HCT116 (cell line): ENCODE results near the gene ERMARD. TPM values are rescaled to one million over a fixed set of nuclear protein-coding genes. Genes with fewer than 3 reads are reported as not detected.

Source experiments
- ATAC-seq: fragments of 200-7000 bp; cut with Tn5 transposase; 2 replicates; pipeline ENCODE4 v1.9.1; 2020; ENCODE audit warnings: mild to moderate bottlenecking, moderate library complexity
- Bru-seq: library from RNA; stranded (reverse); fragments of 400-500 nt; gene quantifications from one replicate; lab custom pipeline; 2021; lab: Mats Ljungman, UMichigan
- BruChase-seq, 2 experiments: library from RNA; stranded (reverse); fragments of 400-500 nt; gene quantifications; one replicate each; lab custom pipeline; 2021; lab: Mats Ljungman, UMichigan
- BruUV-seq: library from RNA; stranded (reverse); fragments of 400-500 nt; replicated peaks from 2 replicates; lab custom pipeline; 2021; lab: Mats Ljungman, UMichigan
- CTCF ChIA-PET: fragments of 300-600 bp; sonication (Branson Sonifier 250); formaldehyde crosslinking; loops from one replicate; lab custom pipeline; 2021; ENCODE audit warnings: antibody characterized with exemption; lab: Charles Lee
- POLR2A ChIA-PET: fragments of 300-600, 350-600 bp; sonication (Branson Sonifier 250); formaldehyde crosslinking; loops from one replicate; lab custom pipeline; 2021; ENCODE audit warnings: antibody characterized with exemption; lab: Charles Lee
- RAD21 ChIA-PET, 2 experiments: fragments of 300-600 bp; sonication (Branson Sonifier 250); formaldehyde crosslinking; loops; one replicate each; lab custom pipeline; 2023; ENCODE audit warnings: low total read pairs in 2 of 2; ENCODE audit not compliant: uncharacterized antibody in 2 of 2, unreplicated experiment in 2 of 2, low non-redundant PET in 1 of 2; lab: Charles Lee
- DNase-seq: peaks from one replicate; pipeline ENCODE4 v3.0.0-alpha.2; 2010; ENCODE audit warnings: low read depth, low spot score
- H2AFZ ChIP-seq: fragments of 200-600 bp; shearing (Covaris generic), sonication (generic); 2 replicates; pipeline ENCODE4 v1.6.1; 2017; ENCODE audit warnings: low read depth, mixed run types, mixed read lengths, antibody characterized with exemption, low read length; ENCODE audit not compliant: poor library complexity, severe bottlenecking
- H3K27ac ChIP-seq: 2 replicates; pipeline ENCODE4 v1.5.1; 2012; ENCODE audit warnings: low read depth, low read length
- H3K27me3 ChIP-seq: fragments of 200-600 bp; sonication (generic); 2 replicates; pipeline ENCODE4 v1.6.1; 2016; ENCODE audit warnings: mixed run types, low read length, mixed read lengths; ENCODE audit not compliant: insufficient read depth
- H3K36me3 ChIP-seq, 2 experiments: fragments of 200-500 bp in 1 of 2; fragments of 200-600 bp in 1 of 2; sonication (Bioruptor generic) in 1 of 2; sonication (generic) in 1 of 2; 2 replicates each; pipeline versions ENCODE4 v1.5.1 to v1.6.1; 2014 to 2016; ENCODE audit warnings: low read length in 2 of 2, inconsistent platforms in 1 of 2, mixed read lengths in 1 of 2, mixed run types in 1 of 2; ENCODE audit not compliant: insufficient read depth in 2 of 2, control insufficient read depth in 1 of 2
- H3K4me1 ChIP-seq, 2 experiments: fragments of 200-600 bp in 1 of 2; sonication (generic) in 1 of 2; 2 replicates each; pipeline versions ENCODE4 v1.5.1 to v1.6.1; 2012 to 2017; ENCODE audit warnings: low read length in 2 of 2, inconsistent platforms in 1 of 2, mild to moderate bottlenecking in 1 of 2, mixed read lengths in 1 of 2, mixed run types in 1 of 2, moderate library complexity in 1 of 2; ENCODE audit not compliant: insufficient read depth in 2 of 2, control insufficient read depth in 1 of 2
- H3K4me2 ChIP-seq: fragments of 200-600 bp; sonication (generic); 2 replicates; pipeline ENCODE4 v1.6.1; 2017; ENCODE audit warnings: mixed run types, low read length, mixed read lengths
- H3K4me3 ChIP-seq, 2 experiments: fragments of 200-600 bp in 1 of 2; sonication (generic) in 1 of 2; replicated peaks in 1 of 2; 2 replicates each; pipeline ENCODE4 v1.5.1; 2011 to 2016; ENCODE audit warnings: low read length in 2 of 2, control low read depth in 1 of 2, low read depth in 1 of 2, mild to moderate bottlenecking in 1 of 2, mixed read lengths in 1 of 2, mixed run types in 1 of 2
- H3K79me2 ChIP-seq: fragments of 200-600 bp; sonication (generic); 2 replicates; pipeline ENCODE4 v1.6.1; 2017; ENCODE audit warnings: mild to moderate bottlenecking, mixed run types, low read length, moderate library complexity, mixed read lengths; ENCODE audit not compliant: insufficient read depth
- H3K9ac ChIP-seq: fragments of 200-600 bp; sonication (generic); 2 replicates; pipeline ENCODE4 v1.6.1; 2016; ENCODE audit warnings: low read length, mixed read lengths
- H3K9me2 ChIP-seq: fragments of 200-600 bp; sonication (generic), shearing (Covaris generic); 2 replicates; pipeline ENCODE4 v1.6.1; 2017; ENCODE audit warnings: mixed run types, mild to moderate bottlenecking, moderate library complexity; ENCODE audit not compliant: insufficient read depth
- H3K9me3 ChIP-seq, 2 experiments: fragments of 200-500 bp in 1 of 2; fragments of 200-600 bp in 1 of 2; sonication (Bioruptor generic) in 1 of 2; sonication (generic) in 1 of 2; 2 replicates each; pipeline ENCODE4 v1.6.1; 2014 to 2017; ENCODE audit warnings: low read length in 2 of 2, mixed read lengths in 2 of 2, inconsistent platforms in 1 of 2, low read depth in 1 of 2, mild to moderate bottlenecking in 1 of 2, mixed run types in 1 of 2, moderate library complexity in 1 of 2; ENCODE audit not compliant: control insufficient read depth in 1 of 2, insufficient read depth in 1 of 2
- H4K20me1 ChIP-seq: fragments of 200-600 bp; sonication (generic), shearing (Covaris generic); 2 replicates; pipeline ENCODE4 v1.6.1; 2017; ENCODE audit warnings: mixed run types, mild to moderate bottlenecking, moderate library complexity; ENCODE audit not compliant: insufficient read depth
- CBX3 ChIP-seq: IDR thresholded peaks from 2 replicates; pipeline ENCODE4 v1.6.1; 2012; ENCODE audit warnings: low read depth
- CEBPB ChIP-seq: IDR thresholded peaks from 2 replicates; pipeline ENCODE4 v1.6.1; 2012; ENCODE audit warnings: low read depth
- EGR1 ChIP-seq: IDR thresholded peaks from 2 replicates; pipeline ENCODE4 v1.6.1; 2012; ENCODE audit warnings: low read depth
- ELF1 ChIP-seq: IDR thresholded peaks from 2 replicates; pipeline ENCODE4 v1.6.1; 2012; ENCODE audit warnings: low read depth, borderline replicate concordance
- EZH2 ChIP-seq: fragments of 200-600 bp; sonication (generic); IDR thresholded peaks from 2 replicates; pipeline ENCODE4 v1.6.1; 2017; ENCODE audit warnings: antibody characterized with exemption, mixed run types
- EZH2phosphoT487 ChIP-seq: fragments of 200-600 bp; IDR thresholded peaks from 2 replicates; pipeline ENCODE4 v1.6.1; 2018; ENCODE audit warnings: antibody characterized with exemption, borderline replicate concordance
- JUND ChIP-seq: IDR thresholded peaks from 2 replicates; pipeline ENCODE4 v1.6.1; 2012
- POLR2A ChIP-seq: IDR thresholded peaks from 2 replicates; pipeline ENCODE4 v1.7.0; 2011; ENCODE audit warnings: borderline replicate concordance; ENCODE audit not compliant: insufficient read depth, insufficient read length; ENCODE audit errors: extremely low read depth
- POLR2AphosphoS5 ChIP-seq: IDR thresholded peaks from 2 replicates; pipeline ENCODE4 v1.6.1; 2011; ENCODE audit warnings: mild to moderate bottlenecking, low read depth, low read length, moderate library complexity
- SIN3A ChIP-seq: IDR thresholded peaks from 2 replicates; pipeline ENCODE4 v1.6.1; 2012; ENCODE audit warnings: low read depth
- SP1 ChIP-seq: IDR thresholded peaks from 2 replicates; pipeline ENCODE4 v1.6.1; 2012; ENCODE audit warnings: low read depth
- SRF ChIP-seq: IDR thresholded peaks from 2 replicates; pipeline ENCODE4 v1.6.1; 2012; ENCODE audit warnings: low read depth
- ZFX ChIP-seq: fragments of 450-650 bp; IDR thresholded peaks from 2 replicates; pipeline ENCODE4 v1.6.1; 2017
- ZNF274 ChIP-seq: fragments of 200-500 bp; sonication (Bioruptor generic); IDR thresholded peaks from 2 replicates; pipeline ENCODE4 v1.6.1; 2014; ENCODE audit warnings: mild to moderate bottlenecking, low read depth, low read length, inconsistent platforms
- intact Hi-C: fragments of 100-400 bp; cut with micrococcal nuclease; formaldehyde crosslinking; loops from 2 replicates; pipeline ENCODE4 v1.10.0; 2022
- long read RNA-seq: library from polyadenylated mRNA; unstranded; transcript quantifications from one replicate; pipeline ENCODE4 v2.0.0, GENCODE V29; 2021; ENCODE audit not compliant: unreplicated experiment
- polyA plus RNA-seq: library from polyadenylated mRNA; unstranded; fragments of >200 nt; gene quantifications from 2 replicates; pipeline ENCODE4 v1.2.1, GENCODE V29; 2012; ENCODE audit warnings: missing spikeins
- total RNA-seq: library from RNA; stranded (reverse); gene quantifications from one replicate; pipeline ENCODE4 v1.2.1, GENCODE V29; 2021; ENCODE audit not compliant: unreplicated experiment
- TF ChIP-seq, protein P1 (sequence below): IDR thresholded peaks from 2 replicates; pipeline ENCODE4 v1.6.1; 2012
- TF ChIP-seq, protein P2 (sequence below): IDR thresholded peaks from 2 replicates; pipeline ENCODE4 v1.6.1; 2011; ENCODE audit warnings: mild to moderate bottlenecking, low read length, moderate library complexity; ENCODE audit not compliant: insufficient replicate concordance; ENCODE audit errors: extremely low read depth
- TF ChIP-seq, protein P3 (sequence below): IDR thresholded peaks from 2 replicates; pipeline ENCODE4 v1.6.1; 2012; ENCODE audit warnings: low read depth

ERMARD gene
- total RNA-seq (24.7 TPM), Bru-seq, nascent RNA (percentile 83 among the genes with signal in this experiment), BruChase-seq, experiment 1, labeled RNA remaining after a 6-hour chase (percentile 85 among the genes with signal in this experiment), BruChase-seq, experiment 2, labeled RNA remaining after a 2-hour chase (percentile 91 among the genes with signal in this experiment)
- 27.0 and 32.5 TPM in 2 replicates for polyA plus RNA-seq
- long read RNA-seq, transcript ERMARD-203 (18 exons, 2,141 nt), result major isoform, 13 of 57 reads
- long read RNA-seq, partial matches to known transcripts, result 19 of 57 reads
- long read RNA-seq, other reads (novel, unspliced or antisense), result 23 of 57 reads

DNA sequence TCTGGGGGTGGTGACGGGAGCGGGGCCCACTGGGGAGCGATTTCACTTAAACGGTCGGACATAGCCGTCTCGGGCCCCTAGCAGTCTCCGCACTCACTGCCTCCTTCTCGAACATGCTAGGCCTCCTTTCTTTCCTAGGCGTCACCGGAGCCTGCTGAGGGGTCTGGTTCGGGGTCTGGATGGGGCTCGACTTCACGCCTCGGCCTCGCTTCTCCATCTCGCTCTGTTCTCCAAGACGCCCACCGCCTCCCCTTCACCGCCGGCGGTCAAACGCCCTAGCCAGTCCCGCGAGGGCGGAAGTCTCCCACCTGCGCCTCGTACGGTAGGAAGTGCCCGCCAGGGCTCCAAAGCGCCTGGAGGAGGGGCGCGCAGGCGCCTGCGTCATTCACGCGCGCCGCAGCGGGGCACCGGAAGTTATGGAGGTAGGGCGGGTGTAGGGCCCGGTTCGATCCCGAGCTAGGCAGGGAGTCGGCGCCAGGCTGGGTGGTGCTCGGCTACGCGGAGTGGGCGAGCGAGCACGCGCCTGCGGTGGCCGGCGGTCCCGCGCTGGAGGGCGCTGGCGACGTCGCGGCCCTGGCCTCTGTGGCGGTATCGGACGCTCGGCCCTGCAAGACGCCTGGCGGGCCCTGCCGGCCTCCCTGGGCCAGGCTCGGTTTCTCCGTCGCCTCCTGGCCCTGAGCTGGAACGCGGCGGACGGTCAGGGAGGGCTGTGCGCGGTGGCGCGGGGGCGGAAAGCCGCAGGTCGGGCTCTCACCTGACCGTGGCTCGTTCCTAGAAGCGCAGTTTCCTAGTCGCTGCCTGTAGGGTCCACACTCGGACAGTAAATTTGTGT lies at the start of gene ERMARD, which contains the start of gene DYNLT2:
Gene ERMARD (plus strand): TSS at position 381 of the 832 bp plus-strand sequence. CDS start 36 bp downstream, at position 417.
Gene DYNLT2 (minus strand): TSS at position 331 of the 832 bp plus-strand sequence. CDS start 114 bp downstream, at position 217.
- ChIA-PET RAD21 (no interaction called here), CTCF (no interaction called here), POLR2A (interaction anchor here (0.7 kb wide), 1 partner anchor 26 kb away, joined by 3 read pairs; no protein-coding TSS in a partner anchor)
- Histone ChIP-seq H3K27ac (peak within 1 kb of the TSS; percentile 88), H3K9ac (peak within 1 kb of the TSS; percentile 90), H3K9me2 (no peaks in the 10 kb centered on the region), H4K20me1 (no peaks in the 10 kb centered on the region), H3K36me3 (0 out of 4 replicates have a peak, but pooled peaks cover 0 to 5% of the 10 kb centered on the region in 2 experiments), H3K9me3 (no peaks in the 10 kb centered on the region), H3K4me3 (peak within 1 kb of the TSS; percentile 69 to 84), H2AFZ (no peak within 1 kb of the TSS), H3K4me1 (peaks cover 7 to 19% of the 10 kb centered on the region in 2 experiments; a peak in 3 of 4 replicates), H3K79me2 (peaks cover 28% of the 10 kb centered on the region), H3K27me3 (no peaks in the 10 kb centered on the region), H3K4me2 (peak within 1 kb of the TSS; percentile 88)
- intact Hi-C loops, result loop anchor here (1.0 to 2.0 kb wide), 3 partner anchors 29 to 803 kb away; partner anchors contain the start of genes C6orf120, TBP and WDR27
- BruUV-seq, result no TSS peak
- ATAC-seq, result peak; percentile 91
- DNase-seq, result peak; percentile 88
- TF ChIP-seq EGR1 (peak; percentile 85), SP1 (peak; percentile 81), SRF (peak; percentile 96), CEBPB (no peak), CBX3 (peak; percentile 91; the same call in 1 of the 2 replicates), JUND (no peak; the same call in 1 of the 2 replicates), EZH2 (no peak), SIN3A (peak; percentile 84), POLR2AphosphoS5 (peak; percentile 95), ZFX (peak; percentile 99), ZNF274 (no peak), ELF1 (peak; percentile 94), POLR2A (peak; percentile 80), EZH2phosphoT487 (no peak)
- TF ChIP-seq, protein P1, sequence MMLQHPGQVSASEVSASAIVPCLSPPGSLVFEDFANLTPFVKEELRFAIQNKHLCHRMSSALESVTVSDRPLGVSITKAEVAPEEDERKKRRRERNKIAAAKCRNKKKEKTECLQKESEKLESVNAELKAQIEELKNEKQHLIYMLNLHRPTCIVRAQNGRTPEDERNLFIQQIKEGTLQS, result no peak
- TF ChIP-seq, protein P2, sequence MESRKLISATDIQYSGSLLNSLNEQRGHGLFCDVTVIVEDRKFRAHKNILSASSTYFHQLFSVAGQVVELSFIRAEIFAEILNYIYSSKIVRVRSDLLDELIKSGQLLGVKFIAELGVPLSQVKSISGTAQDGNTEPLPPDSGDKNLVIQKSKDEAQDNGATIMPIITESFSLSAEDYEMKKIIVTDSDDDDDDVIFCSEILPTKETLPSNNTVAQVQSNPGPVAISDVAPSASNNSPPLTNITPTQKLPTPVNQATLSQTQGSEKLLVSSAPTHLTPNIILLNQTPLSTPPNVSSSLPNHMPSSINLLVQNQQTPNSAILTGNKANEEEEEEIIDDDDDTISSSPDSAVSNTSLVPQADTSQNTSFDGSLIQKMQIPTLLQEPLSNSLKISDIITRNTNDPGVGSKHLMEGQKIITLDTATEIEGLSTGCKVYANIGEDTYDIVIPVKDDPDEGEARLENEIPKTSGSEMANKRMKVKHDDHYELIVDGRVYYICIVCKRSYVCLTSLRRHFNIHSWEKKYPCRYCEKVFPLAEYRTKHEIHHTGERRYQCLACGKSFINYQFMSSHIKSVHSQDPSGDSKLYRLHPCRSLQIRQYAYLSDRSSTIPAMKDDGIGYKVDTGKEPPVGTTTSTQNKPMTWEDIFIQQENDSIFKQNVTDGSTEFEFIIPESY, result peak; percentile 69
- TF ChIP-seq, protein P3, sequence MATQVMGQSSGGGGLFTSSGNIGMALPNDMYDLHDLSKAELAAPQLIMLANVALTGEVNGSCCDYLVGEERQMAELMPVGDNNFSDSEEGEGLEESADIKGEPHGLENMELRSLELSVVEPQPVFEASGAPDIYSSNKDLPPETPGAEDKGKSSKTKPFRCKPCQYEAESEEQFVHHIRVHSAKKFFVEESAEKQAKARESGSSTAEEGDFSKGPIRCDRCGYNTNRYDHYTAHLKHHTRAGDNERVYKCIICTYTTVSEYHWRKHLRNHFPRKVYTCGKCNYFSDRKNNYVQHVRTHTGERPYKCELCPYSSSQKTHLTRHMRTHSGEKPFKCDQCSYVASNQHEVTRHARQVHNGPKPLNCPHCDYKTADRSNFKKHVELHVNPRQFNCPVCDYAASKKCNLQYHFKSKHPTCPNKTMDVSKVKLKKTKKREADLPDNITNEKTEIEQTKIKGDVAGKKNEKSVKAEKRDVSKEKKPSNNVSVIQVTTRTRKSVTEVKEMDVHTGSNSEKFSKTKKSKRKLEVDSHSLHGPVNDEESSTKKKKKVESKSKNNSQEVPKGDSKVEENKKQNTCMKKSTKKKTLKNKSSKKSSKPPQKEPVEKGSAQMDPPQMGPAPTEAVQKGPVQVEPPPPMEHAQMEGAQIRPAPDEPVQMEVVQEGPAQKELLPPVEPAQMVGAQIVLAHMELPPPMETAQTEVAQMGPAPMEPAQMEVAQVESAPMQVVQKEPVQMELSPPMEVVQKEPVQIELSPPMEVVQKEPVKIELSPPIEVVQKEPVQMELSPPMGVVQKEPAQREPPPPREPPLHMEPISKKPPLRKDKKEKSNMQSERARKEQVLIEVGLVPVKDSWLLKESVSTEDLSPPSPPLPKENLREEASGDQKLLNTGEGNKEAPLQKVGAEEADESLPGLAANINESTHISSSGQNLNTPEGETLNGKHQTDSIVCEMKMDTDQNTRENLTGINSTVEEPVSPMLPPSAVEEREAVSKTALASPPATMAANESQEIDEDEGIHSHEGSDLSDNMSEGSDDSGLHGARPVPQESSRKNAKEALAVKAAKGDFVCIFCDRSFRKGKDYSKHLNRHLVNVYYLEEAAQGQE, result no peak
